Occipital lobe (tissue), 2 donors: ENCODE results near the gene THEMIS2. TPM values are rescaled to one million over a fixed set of nuclear protein-coding genes. Genes with fewer than 3 reads are reported as not detected.

Source experiments
- DNase-seq: peaks from one replicate; lab custom pipeline; 2025; lab: John Stamatoyannopoulos, UW
- total RNA-seq: library from RNA; depleted of rRNA; stranded (reverse); fragments of >200 nt; gene quantifications from one replicate; pipeline ENCODE4 v1.2.3, GENCODE V29; 2014

THEMIS2 gene
- total RNA-seq, 1 donor from 2014 or later, result 3.4 TPM

- no peak for DNase-seq
Measured at GRCh38 chr1:27885114-27885528, 12.8 kb downstream of the THEMIS2 start.

GRCh38 chr1:27885621-27886352, 13.4 kb downstream of the THEMIS2 start:
- DNase-seq, result no peak

- DNase-seq, result no peak
Measured at GRCh38 chr1:27886353-27886679, 14.0 kb downstream of the THEMIS2 start.

GRCh38 chr1:27886744-27887143, 14.4 kb downstream of the THEMIS2 start:
- DNase-seq, result no peak

- no peak for DNase-seq
Measured at GRCh38 chr1:27887215-27888021, 15.1 kb downstream of the THEMIS2 start.

- no peak for DNase-seq
Measured at GRCh38 chr1:27889506-27889905, 17.2 kb downstream of the THEMIS2 start.

GRCh38 chr1:27891196-27891889, 19.0 kb downstream of the THEMIS2 start:
- DNase-seq, result no peak

GRCh38 chr1:27894521-27894920, 22.2 kb downstream of the THEMIS2 start:
- no peak for DNase-seq

GRCh38 chr1:27906759-27907158, 34.4 kb downstream of the THEMIS2 start:
- no peak for DNase-seq

GRCh38 chr1:27912429-27912828, 40.1 kb downstream of the THEMIS2 start:
- no peak for DNase-seq

GRCh38 chr1:27915082-27915575, 42.8 kb downstream of the THEMIS2 start:
- DNase-seq, result no peak

GRCh38 chr1:27922272-27922671, 49.9 kb downstream of the THEMIS2 start:
- DNase-seq, result no peak

GRCh38 chr1:27928216-27928954, 56.0 kb downstream of the THEMIS2 start:
- DNase-seq, result no peak

GRCh38 chr1:27931184-27931583, 58.8 kb downstream of the THEMIS2 start:
- no peak for DNase-seq

GRCh38 chr1:27931759-27932158, 59.4 kb downstream of the THEMIS2 start:
- no peak for DNase-seq

- no peak for DNase-seq
Measured at GRCh38 chr1:27934818-27935549, 62.6 kb downstream of the THEMIS2 start, which contains the start of gene SMPDL3B. Gene SMPDL3B, plus strand, starts transcription at chr1:27935000. Its CDS starts 184 bp downstream, at chr1:27935184.

GRCh38 chr1:27935721-27936120, 63.4 kb downstream of the THEMIS2 start:
- DNase-seq, result no peak
